Pancreas (tissue), 10 donors: ENCODE measurements around the gene LAMC2. TPM values are rescaled to one million over a fixed set of nuclear protein-coding genes. Genes with fewer than 3 reads are reported as not detected.
"Not testable (repeated sequence)": the region's sequence is repeated elsewhere in the genome, so short reads cannot be mapped to it uniquely, and the experiment has no call there.

Source experiments
- ATAC-seq, 4 donors: fragments of 200-7000 bp; cut with Tn5 transposase; one replicate each; pipeline versions ENCODE4 v1.8.0 to v1.9.1; 2020; ENCODE audit warnings: mild to moderate bottlenecking in 4 of 4, moderate library complexity in 4 of 4
- DNase-seq, 6 donors: peaks; one replicate each; pipeline ENCODE4 v3.0.0-alpha.2; 2020
- FAIRE-seq: peaks from 2 replicates; lab custom pipeline; 2012; peaks lifted over from hg19 to GRCh38; lab: Jason Lieb, UNC
- H3K27ac ChIP-seq, 4 donors: fragments of 200-600 bp; sonication (generic); 1 replicate in 3 of 4; 2 replicates in 1 of 4; pipeline versions ENCODE4 v1.5.0 to v1.8.0; 2020
- H3K27me3 ChIP-seq, 4 donors: fragments of 200-600 bp; one replicate each; pipeline ENCODE4 v1.8.0; 2021
- H3K36me3 ChIP-seq, 3 donors: fragments of 200-600 bp; sonication (generic) in 1 of 3; one replicate each; pipeline versions ENCODE4 v1.5.0 to v1.8.0; 2020 to 2021
- H3K4me1 ChIP-seq, 3 donors: fragments of 200-600 bp; one replicate each; pipeline ENCODE4 v1.8.0; 2021
- H3K4me3 ChIP-seq, 4 donors: fragments of 200-600 bp; sonication (generic) in 2 of 4; one replicate each; pipeline versions ENCODE4 v1.5.0 to v1.8.0; 2020 to 2021
- H3K9me3 ChIP-seq, 4 donors: fragments of 200-600 bp; one replicate each; pipeline ENCODE4 v1.8.0; 2021
- WGBS, 2 donors: extraction: QIAGEN DNeasy Blood & Tissue Kit; methylation state at CpG; one replicate each; pipeline ENCODE4 v1.1.7; 2013; 5-methylcytosine and 5-hydroxymethylcytosine counted together
- intact Hi-C, 3 donors: fragments of 100-400 bp; cut with DNase I; formaldehyde crosslinking; loops; one replicate each; pipeline versions ENCODE4 v1.11.1 to v1.14.2; 2022
- polyA plus RNA-seq, 2 donors: library from polyadenylated mRNA; stranded (reverse); fragments of 200-250 nt; gene quantifications; one replicate each; pipeline ENCODE4 v1.2.3, GENCODE V29; 2013
- total RNA-seq, 6 donors: library from RNA; stranded (reverse); fragmentation: NEBNext Ultra II Directional in 4 of 6; extraction: Animal tissue kit (Norgen Biotek cat#: 25700) in 4 of 6; gene quantifications; one replicate each; pipeline versions ENCODE4 v1.2.1 to v1.2.4, GENCODE V29; 2021 to 2023
- TF ChIP-seq, protein P1 (sequence below), 4 donors: fragments of 200-600 bp; sonication (generic) in 3 of 4; IDR thresholded peaks; one replicate each; pipeline versions ENCODE4 v1.5.0 to v1.8.0; 2021; ENCODE audit warnings: antibody characterized with exemption in 4 of 4
- donor health status: healthy with polysubstance abuse.
- donor health status: DM: no; HTN: no; CAD: no; lungs with moderate emphysema.
- donor health status: DM: no; HTN: no; CAD: no.
- donor health status: control.
- donor health status: control.
- donor health status: Bipolar disorder and iron deficiency.
- donor health status: DM: yes; HTN: yes; CAD: no.
- donor health status: DM: no; HTN: no; CAD: no.
- donor health status: DM: no; HTN: no; CAD: no.
- donor health status: DM: yes; HTN: yes; CAD: no.

The LAMC2 gene
- total and polyA plus RNA-seq, 8 donors, result 1.3 to 31.2 (median 2.2) TPM

DNA sequence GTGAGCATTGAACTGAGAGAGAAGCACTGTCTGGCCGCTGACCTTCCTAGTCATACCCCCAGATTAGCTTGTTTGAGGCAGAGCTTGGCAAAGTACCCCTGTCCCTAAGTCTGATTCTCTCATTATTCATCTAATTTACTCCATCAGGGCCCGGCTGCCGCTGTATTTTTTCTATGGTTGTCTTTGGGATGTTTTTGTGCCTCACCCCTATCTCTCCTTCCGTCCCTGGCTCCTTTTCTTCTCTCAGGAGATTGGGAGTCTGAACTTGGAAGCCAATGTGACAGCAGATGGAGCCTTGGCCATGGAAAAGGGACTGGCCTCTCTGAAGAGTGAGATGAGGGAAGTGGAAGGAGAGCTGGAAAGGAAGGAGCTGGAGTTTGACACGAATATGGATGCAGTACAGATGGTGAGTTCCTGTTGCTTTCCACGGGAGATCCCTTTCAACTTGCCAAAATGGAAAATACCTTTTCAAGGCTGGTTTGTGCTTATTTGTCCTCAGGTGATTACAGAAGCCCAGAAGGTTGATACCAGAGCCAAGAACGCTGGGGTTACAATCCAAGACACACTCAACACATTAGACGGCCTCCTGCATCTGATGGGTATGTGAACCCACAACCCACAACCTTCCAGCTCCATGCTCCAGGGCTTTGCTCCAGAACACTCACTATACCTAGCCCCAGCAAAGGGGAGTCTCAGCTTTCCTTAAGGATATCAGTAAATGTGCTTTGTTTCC lies 53.9 kb downstream of the LAMC2 start:
- FAIRE-seq (no peak), ATAC-seq (no peak), DNase-seq (no peak)
- Histone ChIP-seq H3K36me3 (no peaks in the 10 kb centered on the region), H3K27me3 (no peaks in the 10 kb centered on the region), H3K9me3 (no peaks in the 10 kb centered on the region), H3K27ac (no peak overlapping the region), H3K4me3 (no peak overlapping the region), H3K4me1 (no peaks in the 10 kb centered on the region)
- WGBS, 2 donors, result 56 to 68% methylated on average over 8 of the region's 8 CpGs
- TF ChIP-seq, protein P1, sequence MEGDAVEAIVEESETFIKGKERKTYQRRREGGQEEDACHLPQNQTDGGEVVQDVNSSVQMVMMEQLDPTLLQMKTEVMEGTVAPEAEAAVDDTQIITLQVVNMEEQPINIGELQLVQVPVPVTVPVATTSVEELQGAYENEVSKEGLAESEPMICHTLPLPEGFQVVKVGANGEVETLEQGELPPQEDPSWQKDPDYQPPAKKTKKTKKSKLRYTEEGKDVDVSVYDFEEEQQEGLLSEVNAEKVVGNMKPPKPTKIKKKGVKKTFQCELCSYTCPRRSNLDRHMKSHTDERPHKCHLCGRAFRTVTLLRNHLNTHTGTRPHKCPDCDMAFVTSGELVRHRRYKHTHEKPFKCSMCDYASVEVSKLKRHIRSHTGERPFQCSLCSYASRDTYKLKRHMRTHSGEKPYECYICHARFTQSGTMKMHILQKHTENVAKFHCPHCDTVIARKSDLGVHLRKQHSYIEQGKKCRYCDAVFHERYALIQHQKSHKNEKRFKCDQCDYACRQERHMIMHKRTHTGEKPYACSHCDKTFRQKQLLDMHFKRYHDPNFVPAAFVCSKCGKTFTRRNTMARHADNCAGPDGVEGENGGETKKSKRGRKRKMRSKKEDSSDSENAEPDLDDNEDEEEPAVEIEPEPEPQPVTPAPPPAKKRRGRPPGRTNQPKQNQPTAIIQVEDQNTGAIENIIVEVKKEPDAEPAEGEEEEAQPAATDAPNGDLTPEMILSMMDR (IDR thresholded peaks at IDR 0.05), result no peak
- intact Hi-C loops, result no loop called here

- no peak for ATAC-seq
- Histone ChIP-seq H3K27ac (no peak overlapping the region), H3K9me3 (no peaks in the 10 kb centered on the region), H3K36me3 (no peaks in the 10 kb centered on the region), H3K27me3 (no peaks in the 10 kb centered on the region), H3K4me3 (no peak overlapping the region), H3K4me1 (no peaks in the 10 kb centered on the region)
- WGBS, 2 donors, result 75% methylated on average over 4 of the region's 4 CpGs
- intact Hi-C loops, result no loop called here
- no peak for FAIRE-seq
- no peak for DNase-seq
- TF ChIP-seq, protein P1 (IDR thresholded peaks at IDR 0.05), result no peak
Observed at GRCh38 chr1:183240526-183240825, 54.4 kb downstream of the LAMC2 start.

DNA sequence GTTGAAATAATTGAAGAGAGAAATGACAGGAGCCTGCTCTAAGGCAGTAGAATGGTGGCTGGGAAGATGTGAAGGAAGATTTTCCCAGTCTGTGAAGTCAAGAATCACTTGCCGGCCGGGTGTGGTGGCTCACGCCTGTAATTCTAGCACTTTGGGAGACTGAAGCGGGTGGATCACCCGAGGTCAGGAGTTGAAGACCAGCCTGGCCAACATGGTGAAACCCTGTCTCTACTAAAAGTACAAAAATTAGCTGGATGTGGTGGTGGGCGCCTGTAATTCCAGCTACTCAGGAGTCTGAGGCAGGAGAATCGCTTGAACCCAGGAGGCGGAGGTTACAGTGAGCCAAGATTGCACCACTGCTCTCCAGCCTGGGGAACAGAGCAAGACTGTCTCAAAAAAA lies 54.8 kb downstream of the LAMC2 start:
- ATAC-seq, H3K36me3 ChIP-seq, H3K4me3 ChIP-seq, H3K27ac ChIP-seq, H3K27me3 ChIP-seq, H3K4me1 ChIP-seq, DNase-seq, intact Hi-C loops, H3K9me3 ChIP-seq, FAIRE-seq: not testable (repeated sequence)
- WGBS, 2 donors, result 86 to 90% methylated on average over 8 of the region's 8 CpGs

GRCh38 chr1:183241471-183241870 lies 55.4 kb downstream of the LAMC2 start:
- 62 to 63% methylated on average over 3 of the region's 3 CpGs for WGBS, 2 donors
- TF ChIP-seq, protein P1 (IDR thresholded peaks at IDR 0.05), result no peak
- Histone ChIP-seq H3K27me3 (no peaks in the 10 kb centered on the region), H3K9me3 (no peaks in the 10 kb centered on the region), H3K36me3 (no peaks in the 10 kb centered on the region), H3K4me1 (no peaks in the 10 kb centered on the region), H3K4me3 (no peak overlapping the region), H3K27ac (no peak overlapping the region)
- no peak for FAIRE-seq
- ATAC-seq, result no peak
- DNase-seq, result no peak
- intact Hi-C loops, result no loop called here

GRCh38 chr1:183242556-183242955 lies 56.5 kb downstream of the LAMC2 start:
- Histone ChIP-seq H3K9me3 (no peaks in the 10 kb centered on the region), H3K4me3 (no peak overlapping the region), H3K4me1 (no peaks in the 10 kb centered on the region), H3K27ac (no peak overlapping the region), H3K36me3 (no peaks in the 10 kb centered on the region), H3K27me3 (no peaks in the 10 kb centered on the region)
- FAIRE-seq (no peak), DNase-seq (no peak), ATAC-seq (peak in 2 of 4 donors; percentile 31 to 40)
- intact Hi-C loops, result no loop called here
- WGBS, 2 donors, result 66 to 75% methylated on average over 3 of the region's 3 CpGs
- TF ChIP-seq, protein P1 (IDR thresholded peaks at IDR 0.05), result no peak
